GM21360 (cell line): ENCODE results near the gene PLEKHA6.
"Not testable (repeated sequence)": the region's sequence is repeated elsewhere in the genome, so short reads cannot be mapped to it uniquely, and the experiment has no call there.

Experiments used
- ATAC-seq: cut with Tn5 transposase; IDR thresholded peaks from one replicate; pipeline ENCODE4 v1.9.1; 2021; ENCODE audit warnings: mild to moderate bottlenecking, moderate library complexity; ENCODE audit not compliant: unreplicated experiment

PLEKHA6 gene

GRCh38 chr1:204246876-204247275 lies 112.9 kb downstream of the PLEKHA6 start:
- ATAC-seq: no peak

GRCh38 chr1:204242920-204243319 lies 116.8 kb downstream of the PLEKHA6 start:
- ATAC-seq: no peak

GRCh38 chr1:204241914-204242313 lies 117.8 kb downstream of the PLEKHA6 start:
- no peak for ATAC-seq

- no peak for ATAC-seq
These were observed 118.7 kb downstream of the PLEKHA6 start for GRCh38 chr1:204241050-204241449.

- ATAC-seq: no peak
These were observed 119.5 kb downstream of the PLEKHA6 start for GRCh38 chr1:204240233-204240632.

GRCh38 chr1:204239401-204239800 lies 120.3 kb downstream of the PLEKHA6 start:
- ATAC-seq: not testable (repeated sequence)

GRCh38 chr1:204238520-204238919 lies 121.2 kb downstream of the PLEKHA6 start:
- ATAC-seq: not testable (repeated sequence)

GRCh38 chr1:204237515-204237914 lies 122.2 kb downstream of the PLEKHA6 start:
- not testable (repeated sequence) for ATAC-seq

GRCh38 chr1:204232526-204232925 lies 127.2 kb downstream of the PLEKHA6 start:
- no peak for ATAC-seq

- ATAC-seq: no peak
These were observed 129.5 kb downstream of the PLEKHA6 start for GRCh38 chr1:204230211-204230610.

- no peak for ATAC-seq
These were observed 130.8 kb downstream of the PLEKHA6 start for GRCh38 chr1:204228896-204229295.

- ATAC-seq: no peak
These were observed 131.5 kb downstream of the PLEKHA6 start for GRCh38 chr1:204227996-204228785.

GRCh38 chr1:204227351-204227750 lies 132.4 kb downstream of the PLEKHA6 start:
- ATAC-seq: no peak

GRCh38 chr1:204225841-204226735 lies 133.6 kb downstream of the PLEKHA6 start:
- ATAC-seq: no peak

GRCh38 chr1:204224655-204225054 lies 135.1 kb downstream of the PLEKHA6 start:
- ATAC-seq: no peak

GRCh38 chr1:204223129-204223860 lies 136.4 kb downstream of the PLEKHA6 start:
- no peak for ATAC-seq

- no peak for ATAC-seq
These were observed 137.0 kb downstream of the PLEKHA6 start for GRCh38 chr1:204222764-204223055.

- no peak for ATAC-seq
These were observed 137.5 kb downstream of the PLEKHA6 start for GRCh38 chr1:204222006-204222763.

GRCh38 chr1:204221271-204221670 lies 138.5 kb downstream of the PLEKHA6 start:
- ATAC-seq: no peak

- ATAC-seq: no peak
These were observed 139.6 kb downstream of the PLEKHA6 start for GRCh38 chr1:204219971-204220616.
